Measurements from ENCODE around the gene EXOC8.
A peak's percentile ranks its signal among the peaks of the same experiment; 100 is the strongest.

Gene EXOC8

DNA sequence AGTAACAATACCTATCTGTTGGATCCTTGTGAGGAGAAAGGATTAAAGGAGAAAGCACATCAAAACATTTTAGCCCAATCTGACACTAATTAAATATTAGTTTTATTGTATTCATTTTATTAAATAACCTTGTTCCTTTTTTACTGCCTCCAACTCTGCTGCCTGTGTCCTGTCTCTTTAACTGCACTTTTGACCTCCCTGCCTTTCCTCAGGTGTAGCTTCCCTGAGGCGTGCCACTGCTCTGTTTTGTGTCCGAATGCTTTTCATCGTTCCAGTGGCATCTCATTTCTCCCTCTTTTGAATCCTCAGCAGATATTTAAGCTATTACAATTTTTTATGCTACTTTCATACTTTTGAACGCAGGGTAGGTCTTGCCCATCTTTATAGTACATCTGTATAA lies 10.8 kb upstream of the EXOC8 start:
- no peaks in the 10 kb centered on the region for H3K36me3 ChIP-seq (ENCODE audit: control insufficient read depth, insufficient read depth, low read length)
- TF ChIP-seq, protein P1, sequence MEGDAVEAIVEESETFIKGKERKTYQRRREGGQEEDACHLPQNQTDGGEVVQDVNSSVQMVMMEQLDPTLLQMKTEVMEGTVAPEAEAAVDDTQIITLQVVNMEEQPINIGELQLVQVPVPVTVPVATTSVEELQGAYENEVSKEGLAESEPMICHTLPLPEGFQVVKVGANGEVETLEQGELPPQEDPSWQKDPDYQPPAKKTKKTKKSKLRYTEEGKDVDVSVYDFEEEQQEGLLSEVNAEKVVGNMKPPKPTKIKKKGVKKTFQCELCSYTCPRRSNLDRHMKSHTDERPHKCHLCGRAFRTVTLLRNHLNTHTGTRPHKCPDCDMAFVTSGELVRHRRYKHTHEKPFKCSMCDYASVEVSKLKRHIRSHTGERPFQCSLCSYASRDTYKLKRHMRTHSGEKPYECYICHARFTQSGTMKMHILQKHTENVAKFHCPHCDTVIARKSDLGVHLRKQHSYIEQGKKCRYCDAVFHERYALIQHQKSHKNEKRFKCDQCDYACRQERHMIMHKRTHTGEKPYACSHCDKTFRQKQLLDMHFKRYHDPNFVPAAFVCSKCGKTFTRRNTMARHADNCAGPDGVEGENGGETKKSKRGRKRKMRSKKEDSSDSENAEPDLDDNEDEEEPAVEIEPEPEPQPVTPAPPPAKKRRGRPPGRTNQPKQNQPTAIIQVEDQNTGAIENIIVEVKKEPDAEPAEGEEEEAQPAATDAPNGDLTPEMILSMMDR (IDR thresholded peaks at IDR 0.05): no peak
- no peaks in the 10 kb centered on the region for H3K79me2 ChIP-seq
- no peak overlapping the region for H2AFZ ChIP-seq
- no peaks in the 10 kb centered on the region for H3K9me3 ChIP-seq (ENCODE audit: control insufficient read depth, low read length)
- no peak overlapping the region for H3K4me2 ChIP-seq (ENCODE audit: low read length)
- no peaks in the 10 kb centered on the region for H3K27me3 ChIP-seq (ENCODE audit: control insufficient read depth, insufficient read depth, low read length)
- no peak overlapping the region for H3K9ac ChIP-seq
- no peak overlapping the region for H3K4me3 ChIP-seq (ENCODE audit: low read depth, low read length)
- H3K27ac ChIP-seq: no peak overlapping the region
- H3K4me1 ChIP-seq: no peaks in the 10 kb centered on the region

DNA sequence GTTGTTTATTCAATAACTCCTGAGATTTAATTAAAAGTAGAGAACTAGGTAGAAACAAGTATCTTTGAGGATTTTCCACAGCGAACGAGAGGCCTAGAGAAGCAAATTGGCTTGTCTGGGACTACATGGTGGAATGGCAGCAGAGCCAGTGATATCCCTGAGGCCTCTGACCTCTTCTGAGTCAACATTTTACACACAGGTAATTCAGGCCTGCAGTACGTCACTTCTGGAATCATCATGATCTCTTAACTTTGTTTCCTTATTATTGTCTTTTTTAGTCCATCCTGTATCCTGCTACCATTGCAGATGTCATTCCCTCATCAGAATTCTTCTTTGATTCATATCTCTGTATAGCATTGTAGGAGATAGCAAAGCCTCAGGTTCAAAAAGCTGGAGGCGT lies 10.3 kb upstream of the EXOC8 start:
- no peak overlapping the region for H2AFZ ChIP-seq
- no peaks in the 10 kb centered on the region for H3K79me2 ChIP-seq
- no peak overlapping the region for H3K27ac ChIP-seq
- no peak overlapping the region for H3K4me3 ChIP-seq (ENCODE audit: low read depth, low read length)
- no peaks in the 10 kb centered on the region for H3K36me3 ChIP-seq (ENCODE audit: control insufficient read depth, insufficient read depth, low read length)
- H3K9me3 ChIP-seq (ENCODE audit: control insufficient read depth, low read length): no peaks in the 10 kb centered on the region
- no peak overlapping the region for H3K4me2 ChIP-seq (ENCODE audit: low read length)
- H3K9ac ChIP-seq: no peak overlapping the region
- no peaks in the 10 kb centered on the region for H3K4me1 ChIP-seq
- H3K27me3 ChIP-seq (ENCODE audit: control insufficient read depth, insufficient read depth, low read length): no peaks in the 10 kb centered on the region
- TF ChIP-seq, protein P1 (IDR thresholded peaks at IDR 0.05): no peak

DNA sequence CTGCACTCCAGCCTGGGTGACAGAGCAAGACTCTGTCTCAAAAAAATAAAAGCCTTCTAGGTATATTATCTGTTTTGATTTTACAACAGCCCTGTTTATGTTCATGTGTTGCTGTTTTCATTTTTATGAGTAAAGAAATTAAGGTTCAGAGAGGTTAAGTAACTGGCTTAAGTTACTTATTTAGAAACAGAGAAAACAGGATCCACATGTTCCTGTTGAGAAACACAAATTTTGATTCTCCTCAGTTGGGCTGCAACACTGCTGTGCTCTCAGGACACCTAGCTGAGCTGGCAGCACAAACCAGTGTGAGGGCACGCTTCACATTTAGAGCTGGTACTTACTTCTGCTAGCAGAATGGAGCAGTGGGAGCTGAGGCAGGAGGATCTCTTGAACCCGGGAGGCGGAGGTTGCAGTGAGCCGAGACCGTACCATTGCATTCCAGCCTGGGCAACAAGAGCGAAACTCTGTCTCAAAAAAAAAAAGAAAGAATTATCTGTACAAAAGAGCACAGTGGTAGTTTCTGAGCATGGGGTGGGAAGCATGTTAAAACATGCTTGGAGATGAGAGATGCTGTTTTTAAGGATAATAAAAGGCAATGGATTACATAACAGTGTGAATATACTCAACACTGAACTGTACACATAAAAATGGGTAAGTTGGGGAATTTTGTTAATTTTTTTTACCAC lies 2.8 kb upstream of the EXOC8 start:
- Histone ChIP-seq H3K9me3 (ENCODE audit: control insufficient read depth, low read length) (no peaks in the 10 kb centered on the region), H3K4me2 (ENCODE audit: low read length) (no peak overlapping the region), H3K27me3 (ENCODE audit: control insufficient read depth, insufficient read depth, low read length) (no peaks in the 10 kb centered on the region), H2AFZ (no peak overlapping the region), H3K27ac (no peak overlapping the region), H3K9ac (no peak overlapping the region), H3K4me1 (peaks cover 10% of the 10 kb centered on the region), H3K79me2 (peaks cover 29% of the 10 kb centered on the region), H3K4me3 (ENCODE audit: low read depth, low read length) (no peak overlapping the region), H3K36me3 (ENCODE audit: control insufficient read depth, insufficient read depth, low read length) (no peaks in the 10 kb centered on the region)
- TF ChIP-seq, protein P1 (IDR thresholded peaks at IDR 0.05): no peak

DNA sequence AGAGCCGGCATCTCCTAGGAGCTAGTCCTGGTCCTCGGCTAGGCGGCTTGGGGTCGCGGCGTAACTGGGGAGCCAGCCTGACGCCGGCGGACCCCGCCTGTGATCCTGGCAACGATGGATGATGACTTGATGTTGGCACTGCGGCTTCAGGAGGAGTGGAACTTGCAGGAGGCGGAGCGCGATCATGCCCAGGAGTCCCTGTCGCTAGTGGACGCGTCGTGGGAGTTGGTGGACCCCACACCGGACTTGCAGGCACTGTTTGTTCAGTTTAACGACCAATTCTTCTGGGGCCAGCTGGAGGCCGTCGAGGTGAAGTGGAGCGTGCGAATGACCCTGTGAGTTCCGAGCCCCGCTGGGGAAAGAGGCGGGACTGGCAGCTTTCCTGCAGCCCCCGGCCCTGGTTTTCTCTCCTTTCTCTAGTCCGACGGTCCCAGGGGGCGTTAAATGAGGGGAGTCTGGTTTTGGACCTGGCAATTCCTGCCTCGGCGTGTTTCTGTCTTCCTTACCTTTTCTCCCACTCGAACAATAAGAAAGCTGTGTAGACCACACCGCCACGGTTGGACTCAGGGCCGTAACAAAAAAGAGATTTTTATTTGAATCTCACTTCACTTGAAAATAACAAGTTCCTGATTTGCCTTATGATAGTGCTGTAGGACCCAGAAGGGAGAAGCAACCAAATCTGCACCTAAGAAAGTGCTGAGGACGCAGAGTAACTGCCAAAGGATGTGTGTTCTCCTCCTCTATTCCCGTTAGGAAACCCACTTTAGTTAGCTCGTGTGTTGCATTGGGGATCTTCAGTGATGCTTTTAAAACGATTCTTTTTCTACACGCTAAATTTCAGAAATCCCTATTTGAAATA lies 847 bp upstream of the EXOC8 start, which contains the start of gene SPRTN:
Gene SPRTN, plus strand, starts transcription at position 24 of the 859 bp plus-strand sequence. Its CDS starts 91 bp downstream, at position 115.
- H2AFZ ChIP-seq: peak within 1 kb of the TSS; percentile 83
- H3K36me3 ChIP-seq (ENCODE audit: control insufficient read depth, insufficient read depth, low read length): no peaks in the 10 kb centered on the region
- H3K9ac ChIP-seq: peak within 1 kb of the TSS; percentile 77
- peak within 1 kb of the TSS; percentile 99 for H3K4me3 ChIP-seq (ENCODE audit: low read depth, low read length)
- H3K79me2 ChIP-seq: peaks cover 29% of the 10 kb centered on the region
- H3K27ac ChIP-seq: peak within 1 kb of the TSS; percentile 86
- H3K9me3 ChIP-seq (ENCODE audit: control insufficient read depth, low read length): no peaks in the 10 kb centered on the region
- H3K27me3 ChIP-seq (ENCODE audit: control insufficient read depth, insufficient read depth, low read length): no peaks in the 10 kb centered on the region
- H3K4me2 ChIP-seq (ENCODE audit: low read length): peak within 1 kb of the TSS; percentile 97
- H3K4me1 ChIP-seq: peaks cover 12% of the 10 kb centered on the region
- TF ChIP-seq, protein P1 (IDR thresholded peaks at IDR 0.05): no peak

Data from parathyroid adenoma (tissue), 2 donors.